Ramos (cell line): ENCODE data around the gene RASD2.

Experiments used
- in situ Hi-C: fragments of 300-500 bp; cut with MboI; formaldehyde crosslinking; loops from one replicate; pipeline ENCODE4 v1.14.3; 2022; ENCODE audit warnings: low sequenced_read_pairs; ENCODE audit not compliant: unreplicated experiment

The RASD2 gene

DNA sequence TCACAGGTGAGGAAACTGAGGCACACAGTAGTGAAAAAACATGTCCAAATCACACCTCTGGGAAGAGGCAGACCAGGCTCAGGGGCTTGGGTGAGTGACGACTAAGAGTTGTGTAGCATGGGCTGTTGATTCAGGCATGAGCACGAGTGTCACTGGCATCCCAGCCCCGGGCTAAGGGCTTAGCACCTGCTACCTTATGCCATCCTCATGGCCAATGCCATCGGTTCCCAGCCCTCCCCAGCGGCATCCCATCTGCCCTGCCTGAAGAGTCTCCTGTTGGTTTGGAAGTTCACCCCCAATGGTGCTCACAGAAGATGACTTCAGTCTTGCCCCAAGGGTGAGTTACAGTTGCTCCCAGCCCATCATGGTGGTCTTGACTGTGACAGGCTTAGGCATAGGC is 54.1 kb downstream of the RASD2 start:
- in situ Hi-C loops = no loop called here

DNA sequence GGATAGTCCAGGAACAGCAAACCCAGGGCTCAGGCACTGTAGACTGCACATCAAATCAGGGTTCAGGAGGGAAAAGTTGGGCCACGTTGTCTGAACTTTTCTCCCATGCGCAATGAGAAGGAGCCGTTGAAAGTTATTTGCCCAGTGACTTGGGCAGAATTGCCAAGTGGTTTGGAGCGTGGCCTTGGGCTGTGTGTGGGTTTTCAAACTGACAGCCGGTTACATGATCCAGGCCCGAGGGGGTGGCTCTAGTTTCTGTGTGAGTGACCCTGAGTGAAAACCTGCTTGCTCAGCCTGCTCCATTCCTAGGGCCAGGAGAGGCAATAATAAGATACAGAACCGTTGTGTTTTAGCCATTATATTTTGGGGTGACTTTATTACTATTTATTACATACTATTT is 56.2 kb downstream of the RASD2 start:
- in situ Hi-C loops = no loop called here

DNA sequence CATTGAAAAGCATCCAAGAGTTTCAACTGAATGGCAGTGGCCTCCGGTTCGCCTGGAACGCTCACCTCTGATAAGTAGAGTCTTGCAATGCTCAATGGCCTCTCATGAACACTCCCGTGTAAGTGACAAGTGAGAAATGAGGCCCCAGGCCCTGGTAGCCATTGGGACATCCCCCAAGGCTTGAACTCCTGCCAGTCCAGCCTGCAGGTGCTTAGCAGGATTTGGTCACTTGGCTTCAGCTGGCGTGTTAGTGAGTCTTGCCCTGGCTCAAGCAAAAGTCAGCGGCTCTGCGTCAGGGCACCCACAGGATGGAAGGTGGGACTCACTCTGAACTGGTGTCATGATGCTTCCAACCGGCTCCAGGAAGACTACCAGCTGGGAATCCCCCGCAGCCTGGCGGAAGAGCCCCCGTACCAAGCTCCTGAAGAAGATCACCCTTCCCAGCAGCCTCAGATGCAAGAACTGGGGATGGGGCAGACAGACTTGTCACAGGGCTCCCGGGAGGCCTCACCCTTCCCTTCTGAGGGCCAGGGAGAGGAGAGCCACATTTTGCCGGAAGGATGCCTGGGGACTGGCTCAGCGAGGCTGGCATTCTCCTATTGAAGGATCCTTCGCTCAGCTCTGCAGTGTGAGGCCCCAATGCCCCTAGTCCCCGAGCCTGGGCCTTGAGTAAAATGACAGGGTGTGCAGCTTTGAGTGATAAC is 57.2 kb downstream of the RASD2 start:
- in situ Hi-C loops = no loop called here

DNA sequence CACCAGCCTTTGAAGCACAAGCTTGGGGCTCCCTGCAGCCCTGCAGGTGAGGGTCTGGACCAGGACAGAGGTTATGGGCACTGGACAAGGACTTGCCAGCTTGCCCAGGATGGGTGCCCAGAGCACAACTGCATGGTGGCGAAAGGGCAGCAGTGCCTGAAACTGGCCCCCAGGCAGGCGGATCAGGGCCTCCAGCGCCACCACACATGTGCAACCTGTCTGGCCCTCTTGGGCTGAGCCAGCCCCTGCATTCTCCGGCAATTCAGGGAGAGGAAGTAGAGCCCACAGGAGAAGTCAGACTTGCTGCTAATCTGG is 57.7 kb downstream of the RASD2 start:
- in situ Hi-C loops = no loop called here

DNA sequence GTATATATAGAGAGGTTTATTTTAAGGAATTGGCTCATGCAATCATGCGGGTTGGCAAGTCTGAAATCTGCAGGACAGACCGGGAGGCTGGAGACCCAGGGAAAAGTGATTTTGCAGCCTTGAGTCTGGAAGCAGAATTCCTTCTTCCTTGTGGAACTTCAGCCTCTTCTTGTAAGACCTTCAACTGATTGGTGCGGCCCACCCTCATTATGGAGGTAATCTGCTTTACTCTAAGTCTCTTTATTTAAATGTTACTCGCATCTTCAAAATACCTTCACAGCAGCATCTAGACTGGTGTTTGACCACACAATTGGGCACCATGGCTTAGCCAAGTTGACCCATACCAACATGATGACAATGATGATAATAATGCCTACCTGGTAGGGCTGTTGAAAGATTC is 58.7 kb downstream of the RASD2 start:
- in situ Hi-C loops = no loop called here

DNA sequence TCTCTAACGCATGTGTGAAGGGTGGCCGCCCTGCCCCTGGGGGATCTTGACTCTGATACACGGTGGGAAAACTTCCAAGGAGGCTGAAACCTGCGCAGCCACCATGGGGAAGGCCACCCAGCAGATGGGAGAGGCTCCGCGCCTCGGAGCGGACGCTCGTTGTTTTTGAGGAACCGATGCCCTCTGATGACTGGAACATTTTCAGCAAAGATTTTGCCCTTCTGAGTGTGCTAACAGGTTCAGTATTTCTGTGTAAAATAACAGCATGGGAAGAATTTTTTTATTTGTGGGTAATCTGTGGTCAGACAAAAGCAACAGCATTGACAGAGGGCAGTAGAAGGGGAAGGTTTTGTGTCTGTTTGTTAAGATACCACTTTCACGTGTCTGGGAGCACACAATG is 59.8 kb downstream of the RASD2 start:
- in situ Hi-C loops = no loop called here

DNA sequence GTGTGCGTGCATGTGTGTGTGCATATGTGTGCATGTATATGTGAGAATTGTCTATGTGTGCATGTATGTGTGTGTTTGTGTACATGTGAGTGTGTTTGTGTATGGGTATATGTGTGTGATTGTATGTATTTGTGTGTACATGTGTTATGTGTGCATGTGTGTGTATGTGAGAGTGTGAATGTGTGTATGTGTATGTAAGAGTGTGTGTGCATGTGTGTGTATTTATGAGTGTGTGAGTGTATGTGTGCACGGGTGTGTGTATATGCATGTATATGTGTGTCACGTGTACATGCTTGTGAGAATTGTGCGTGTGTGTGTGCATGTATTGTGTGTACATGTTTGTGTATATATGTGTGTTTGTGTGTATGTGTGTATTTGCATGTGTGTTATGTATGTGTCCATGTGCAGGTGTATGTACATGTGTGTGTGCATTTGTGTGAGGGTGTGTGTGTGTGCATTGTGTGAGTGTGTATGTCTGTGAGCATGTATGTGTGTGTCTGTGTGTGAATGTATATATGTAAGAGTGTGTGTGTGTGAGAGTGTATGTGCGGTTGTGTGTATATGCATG is 60.5 kb downstream of the RASD2 start:
- in situ Hi-C loops = no loop called here

DNA sequence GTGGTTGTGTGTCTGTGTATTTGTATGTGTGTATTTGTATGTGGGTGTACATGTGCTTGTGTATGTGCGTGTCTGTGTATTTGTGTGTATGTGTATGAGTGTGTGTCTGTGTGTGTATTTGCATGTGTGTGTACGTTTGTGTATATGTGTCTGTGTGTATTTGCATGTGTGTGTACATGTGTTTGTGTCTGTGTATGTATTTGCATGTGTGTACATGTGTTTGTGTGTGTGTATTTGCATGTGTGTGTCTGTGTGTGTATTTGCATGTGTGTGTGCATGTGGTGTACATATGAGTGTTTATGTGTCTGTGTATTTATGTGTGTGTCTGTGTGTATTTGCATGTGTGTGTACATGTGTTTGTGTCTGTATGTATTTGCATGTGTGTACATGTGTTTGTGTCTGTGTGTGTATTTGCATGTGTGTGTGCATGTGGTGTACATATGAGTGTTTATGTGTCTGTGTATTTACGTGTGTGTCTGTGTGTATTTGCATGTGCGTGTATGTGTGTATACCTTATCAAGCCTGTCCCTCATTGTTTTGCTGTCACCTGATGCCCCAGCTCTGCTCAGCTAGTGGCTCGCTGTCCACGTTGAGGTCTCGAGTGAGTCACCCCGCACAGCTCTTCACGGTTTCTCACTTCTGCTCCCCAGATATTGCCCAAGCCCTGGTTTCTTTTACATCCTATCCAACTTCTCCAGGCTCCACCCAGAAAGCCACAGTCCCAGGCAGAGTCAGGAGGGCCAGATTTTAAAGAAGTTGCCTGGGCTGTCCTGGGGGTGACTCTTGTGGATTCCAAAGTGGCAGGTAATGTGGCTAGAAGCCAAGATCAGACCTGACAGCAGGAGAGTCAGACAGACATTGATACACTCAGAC is 61.3 kb downstream of the RASD2 start:
- in situ Hi-C loops = no loop called here
